ENCODE measurements around the gene SLC7A10. TPM values are rescaled to one million over a fixed set of nuclear protein-coding genes. Genes with fewer than 3 reads are reported as not detected.

SLC7A10 gene
- total RNA-seq, 2 experiments from 2014 or later, result not detected

DNA sequence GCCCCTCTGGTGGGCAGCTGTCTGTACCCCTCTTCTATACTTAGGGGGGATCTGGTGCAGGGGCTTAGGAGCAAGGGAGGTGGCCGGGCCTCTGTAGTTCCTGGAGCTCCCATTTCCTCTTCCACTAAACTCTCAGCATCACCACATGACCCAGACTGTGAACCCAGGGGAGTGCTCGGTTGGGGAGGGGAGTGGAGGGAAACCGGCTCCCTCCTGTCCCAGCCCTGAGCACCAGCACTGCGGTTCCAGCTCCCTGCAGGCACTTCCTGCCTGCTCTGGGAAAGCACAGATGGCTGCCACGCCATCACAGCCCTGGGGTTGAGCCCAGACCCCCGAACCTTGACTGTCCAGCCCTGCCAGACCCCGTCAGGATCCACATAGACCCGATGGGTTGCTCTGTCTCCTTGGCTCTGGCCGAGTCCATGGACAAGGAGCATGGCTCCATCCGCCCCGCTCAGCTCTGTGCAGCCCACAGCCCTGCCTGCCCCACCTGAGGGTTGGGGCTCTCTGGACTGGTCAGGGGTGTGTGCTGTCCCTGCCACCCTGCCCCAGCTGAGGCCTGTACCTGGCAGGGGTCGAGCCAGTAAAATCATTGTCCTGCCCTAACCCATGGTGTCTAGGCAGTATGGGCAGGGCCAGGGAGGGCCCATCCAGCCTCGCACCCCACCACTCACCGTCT is 36.0 kb upstream of the SLC7A10 start:
- POLR2A ChIA-PET, result interaction anchor here (1.0 kb wide), 1 partner anchor 19 kb away, joined by 3 read pairs; no protein-coding TSS in a partner anchor
- H3K4me3 Mint-ChIP-seq, result no peak overlapping the region
- peaks cover 16% of the 10 kb centered on the region for H3K27me3 Mint-ChIP-seq
- H3K4me1 Mint-ChIP-seq (ENCODE audit: low read depth), result peaks cover 14% of the 10 kb centered on the region
- intact Hi-C loops (cut with micrococcal nuclease), result no loop called here
- TF ChIP-seq, protein P1, sequence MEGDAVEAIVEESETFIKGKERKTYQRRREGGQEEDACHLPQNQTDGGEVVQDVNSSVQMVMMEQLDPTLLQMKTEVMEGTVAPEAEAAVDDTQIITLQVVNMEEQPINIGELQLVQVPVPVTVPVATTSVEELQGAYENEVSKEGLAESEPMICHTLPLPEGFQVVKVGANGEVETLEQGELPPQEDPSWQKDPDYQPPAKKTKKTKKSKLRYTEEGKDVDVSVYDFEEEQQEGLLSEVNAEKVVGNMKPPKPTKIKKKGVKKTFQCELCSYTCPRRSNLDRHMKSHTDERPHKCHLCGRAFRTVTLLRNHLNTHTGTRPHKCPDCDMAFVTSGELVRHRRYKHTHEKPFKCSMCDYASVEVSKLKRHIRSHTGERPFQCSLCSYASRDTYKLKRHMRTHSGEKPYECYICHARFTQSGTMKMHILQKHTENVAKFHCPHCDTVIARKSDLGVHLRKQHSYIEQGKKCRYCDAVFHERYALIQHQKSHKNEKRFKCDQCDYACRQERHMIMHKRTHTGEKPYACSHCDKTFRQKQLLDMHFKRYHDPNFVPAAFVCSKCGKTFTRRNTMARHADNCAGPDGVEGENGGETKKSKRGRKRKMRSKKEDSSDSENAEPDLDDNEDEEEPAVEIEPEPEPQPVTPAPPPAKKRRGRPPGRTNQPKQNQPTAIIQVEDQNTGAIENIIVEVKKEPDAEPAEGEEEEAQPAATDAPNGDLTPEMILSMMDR (IDR thresholded peaks at IDR 0.05), result no peak
- CTCF ChIA-PET, result interaction anchor here (1.3 kb wide), 1 partner anchor 145 kb away, joined by 5 read pairs; no protein-coding TSS in a partner anchor
- H3K36me3 Mint-ChIP-seq (ENCODE audit: low read depth), result no peaks in the 10 kb centered on the region
- peaks cover 4% of the 10 kb centered on the region for H3K9me3 Mint-ChIP-seq
- no peak for ATAC-seq
- no peak for DNase-seq
- no peak overlapping the region for H3K27ac Mint-ChIP-seq

DNA sequence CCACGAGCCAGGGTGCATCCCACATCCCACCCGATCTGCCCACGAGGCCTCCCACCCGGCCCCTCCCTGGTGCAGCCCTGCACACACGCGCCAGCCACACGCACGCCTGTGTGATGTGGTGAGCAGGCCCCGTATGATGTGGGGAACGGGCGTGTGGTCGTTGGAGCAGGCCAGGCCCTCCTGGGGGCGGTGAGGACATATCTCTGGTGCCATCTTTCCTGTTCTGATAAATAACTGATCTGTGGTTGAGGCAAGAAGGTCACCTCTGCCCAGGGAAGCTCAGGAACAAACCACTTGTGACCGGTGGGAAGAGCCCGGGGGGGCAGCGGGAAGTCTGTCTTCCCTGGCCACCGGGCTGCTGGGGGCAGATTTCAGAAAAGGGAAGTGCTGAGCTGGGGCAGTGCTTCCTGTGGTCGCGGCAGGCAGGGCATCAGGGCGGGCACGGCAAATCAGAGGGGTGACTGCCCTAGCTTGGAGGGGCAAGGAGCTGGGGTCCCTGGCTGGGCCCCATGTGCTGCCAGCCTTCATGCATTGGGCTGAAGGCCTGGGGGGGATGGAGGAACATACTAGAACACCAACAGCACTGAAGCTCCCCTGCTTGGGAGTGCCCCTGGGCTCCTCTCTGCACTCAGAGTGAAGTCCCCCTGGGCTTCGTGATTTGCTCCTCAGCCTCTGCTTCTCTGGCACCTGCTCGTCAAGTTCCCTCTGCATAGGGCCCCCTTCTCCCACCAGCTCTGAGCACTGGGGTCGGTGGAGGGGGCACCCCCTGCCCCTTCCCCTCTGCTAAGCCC is 35.2 kb upstream of the SLC7A10 start:
- peaks cover 17% of the 10 kb centered on the region for H3K27me3 Mint-ChIP-seq
- H3K36me3 Mint-ChIP-seq (ENCODE audit: low read depth), result no peaks in the 10 kb centered on the region
- intact Hi-C loops (cut with micrococcal nuclease), result no loop called here
- H3K4me3 Mint-ChIP-seq, result no peak overlapping the region
- no peak overlapping the region for H3K27ac Mint-ChIP-seq
- H3K4me1 Mint-ChIP-seq (ENCODE audit: low read depth), result peaks cover 14% of the 10 kb centered on the region
- peak; percentile 42 for ATAC-seq
- DNase-seq, result no peak
- peaks cover 4% of the 10 kb centered on the region for H3K9me3 Mint-ChIP-seq
- ChIA-PET CTCF (interaction anchor here (1.3 kb wide), 1 partner anchor 146 kb away, joined by 5 read pairs; no protein-coding TSS in a partner anchor), POLR2A (interaction anchor here (1.0 kb wide), 1 partner anchor 20 kb away, joined by 3 read pairs; no protein-coding TSS in a partner anchor)
- TF ChIP-seq, protein P1 (IDR thresholded peaks at IDR 0.05), result no peak

DNA sequence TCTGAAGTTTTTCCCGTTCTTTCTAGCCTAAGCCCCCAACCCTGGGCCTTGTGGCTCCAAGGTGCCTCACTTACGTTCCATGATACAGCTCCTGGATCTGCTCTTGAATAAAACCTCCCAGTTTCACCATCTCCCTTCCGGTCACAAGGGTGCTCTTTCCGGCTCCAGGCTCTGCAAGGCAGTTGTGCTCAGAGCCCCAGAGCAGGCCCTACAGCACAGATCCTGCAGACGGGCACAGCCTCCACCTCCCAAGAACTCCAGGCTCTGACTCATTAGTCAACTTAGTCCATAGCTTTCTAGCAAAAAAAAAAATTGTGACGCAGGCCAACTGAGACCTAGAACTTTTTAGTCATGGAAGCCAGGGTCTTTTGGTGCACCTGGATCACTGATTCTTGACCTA is 33.9 kb upstream of the SLC7A10 start:
- CTCF ChIA-PET, result interaction anchor here (1.0 to 1.6 kb wide), 3 partner anchors 8 to 156 kb away, joined by 3 to 6 read pairs (median 3); no protein-coding TSS in a partner anchor
- DNase-seq (no peak), ATAC-seq (no peak)
- Mint-ChIP-seq H3K27ac (no peak overlapping the region), H3K36me3 (ENCODE audit: low read depth) (no peaks in the 10 kb centered on the region), H3K27me3 (peaks cover 17% of the 10 kb centered on the region), H3K4me1 (ENCODE audit: low read depth) (peaks cover 14% of the 10 kb centered on the region), H3K9me3 (peaks cover 4% of the 10 kb centered on the region), H3K4me3 (no peak overlapping the region)
- TF ChIP-seq, protein P1 (IDR thresholded peaks at IDR 0.05), result no peak
- intact Hi-C loops (cut with micrococcal nuclease), result no loop called here
- POLR2A ChIA-PET, result no interaction called here

DNA sequence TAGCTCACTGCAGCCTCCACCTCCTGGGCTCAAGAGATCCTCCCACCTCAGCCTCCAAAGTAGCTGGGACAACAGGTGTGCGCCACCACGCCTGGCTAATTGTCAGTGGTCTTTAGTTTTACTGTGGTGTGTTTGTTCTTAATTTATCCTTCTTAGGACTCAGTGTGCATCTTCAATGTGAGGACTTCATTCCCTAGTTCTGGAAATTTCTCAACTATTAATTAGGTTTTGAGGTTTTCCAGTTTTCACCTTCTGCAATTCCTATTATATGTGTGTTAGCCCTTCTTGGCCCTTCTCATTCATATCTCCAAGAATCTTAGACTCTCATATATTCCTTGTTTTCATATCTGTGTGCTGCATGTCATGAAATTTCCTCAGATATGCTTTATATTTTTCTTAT is 32.2 kb upstream of the SLC7A10 start:
- Mint-ChIP-seq H3K36me3 (ENCODE audit: low read depth) (no peaks in the 10 kb centered on the region), H3K4me1 (ENCODE audit: low read depth) (peaks cover 14% of the 10 kb centered on the region), H3K4me3 (no peak overlapping the region), H3K27me3 (peaks cover 15% of the 10 kb centered on the region), H3K27ac (no peak overlapping the region), H3K9me3 (peaks cover 4% of the 10 kb centered on the region)
- TF ChIP-seq, protein P1 (IDR thresholded peaks at IDR 0.05), result no peak
- CTCF ChIA-PET, result interaction anchor here (1.4 to 1.6 kb wide), 2 partner anchors 22 to 158 kb away, joined by 3 to 6 read pairs; no protein-coding TSS in a partner anchor
- intact Hi-C loops (cut with micrococcal nuclease), result no loop called here
- POLR2A ChIA-PET, result no interaction called here
- DNase-seq (no peak), ATAC-seq (no peak)

Data from activated CD8-positive, alpha-beta T cell treated with anti-CD3 and anti-CD28 coated beads for 36 hours (primary cell).